Umbilical cord (tissue), 2 donors: ENCODE measurements around the gene ACKR4. TPM values are rescaled to one million over a fixed set of nuclear protein-coding genes. Genes with fewer than 3 reads are reported as not detected.
"Not testable (repeated sequence)": the region's sequence is repeated elsewhere in the genome, so short reads cannot be mapped to it uniquely, and the experiment has no call there.

ENCODE experiments used
- DNase-seq: peaks from one replicate; pipeline ENCODE4 v3.0.0-alpha.2; 2015; ENCODE audit warnings: low spot score
- total RNA-seq: library from RNA; depleted of rRNA; stranded (reverse); fragments of >200 nt; gene quantifications from one replicate; pipeline ENCODE4 v1.2.3, GENCODE V29; 2014; ENCODE audit warnings: low replicate concordance; ENCODE audit not compliant: insufficient read depth

ACKR4 gene
- total RNA-seq, 1 donor from 2014 or later = 2.6 TPM

GRCh38 chr3:132594498-132594897, 2.6 kb upstream of the ACKR4 start:
- DNase-seq = no peak

GRCh38 chr3:132595014-132595413, 2.1 kb upstream of the ACKR4 start:
- peak; percentile 12 for DNase-seq

DNA sequence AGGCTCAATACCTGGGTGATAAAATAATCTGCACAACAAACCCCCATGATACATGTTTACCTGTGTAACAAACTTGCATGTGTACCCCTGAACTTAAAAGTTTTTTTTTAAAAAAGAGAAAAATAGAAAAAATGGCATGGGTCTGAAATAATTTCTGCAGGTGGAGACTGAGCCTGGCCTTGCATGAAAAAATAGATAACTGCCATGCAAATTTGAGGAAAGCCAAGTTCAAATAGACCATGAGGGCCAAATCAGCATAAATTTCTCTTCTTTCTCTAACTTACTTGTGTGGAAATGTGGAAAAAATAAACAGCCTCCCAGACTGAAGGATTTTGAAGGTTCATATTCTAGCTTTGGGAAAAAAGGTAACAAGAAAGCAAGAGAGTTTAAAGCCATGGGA, 744 bp upstream of the ACKR4 start:
- no peak for DNase-seq

- DNase-seq = no peak
Observed at GRCh38 chr3:132597660-132598059, 590 bp downstream of the ACKR4 start.

GRCh38 chr3:132598181-132598580, 1.1 kb downstream of the ACKR4 start:
- no peak for DNase-seq

- DNase-seq = peak; percentile 29
Observed at GRCh38 chr3:132600614-132601013, 3.5 kb downstream of the ACKR4 start.

GRCh38 chr3:132605374-132605792, 8.3 kb downstream of the ACKR4 start:
- no peak for DNase-seq

DNA sequence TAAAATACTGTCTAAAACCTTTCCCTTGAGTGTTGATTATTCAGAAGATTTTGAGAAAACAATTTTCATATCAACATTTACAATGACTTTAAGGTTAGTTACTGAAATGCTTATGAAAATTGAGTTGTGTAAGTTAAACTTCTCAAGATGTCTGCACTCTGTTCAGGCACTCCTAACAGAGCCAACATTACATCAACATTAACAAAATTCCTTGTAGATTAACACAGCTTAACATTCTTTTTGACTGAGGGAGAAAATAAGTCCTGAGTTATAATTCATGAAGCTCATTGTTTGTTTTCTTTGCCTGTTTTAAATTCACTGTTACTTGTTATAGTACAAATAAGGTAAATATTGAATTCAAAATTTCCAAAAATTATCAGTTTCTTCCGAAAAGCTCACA, 9.0 kb downstream of the ACKR4 start:
- no peak for DNase-seq

DNA sequence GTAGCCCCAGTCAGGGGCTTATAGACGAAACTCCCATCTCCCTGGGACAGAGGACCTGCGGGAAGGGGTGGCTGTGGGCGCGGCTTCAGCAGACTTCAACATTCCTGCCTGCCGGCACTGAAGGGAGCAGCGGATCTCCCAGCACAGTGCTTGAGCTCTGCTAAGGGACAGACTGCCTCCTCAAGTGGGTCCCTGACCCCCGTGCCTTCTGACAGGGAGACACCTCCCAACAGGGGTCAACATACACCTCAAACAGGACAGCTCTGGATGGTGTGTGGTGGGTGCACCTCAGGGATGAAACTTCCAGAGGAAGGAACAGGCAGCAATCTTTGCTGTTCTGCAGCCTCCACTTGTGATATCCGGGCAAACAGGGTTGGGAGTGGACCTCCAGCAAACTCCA, 9.6 kb downstream of the ACKR4 start:
- DNase-seq = not testable (repeated sequence)

DNA sequence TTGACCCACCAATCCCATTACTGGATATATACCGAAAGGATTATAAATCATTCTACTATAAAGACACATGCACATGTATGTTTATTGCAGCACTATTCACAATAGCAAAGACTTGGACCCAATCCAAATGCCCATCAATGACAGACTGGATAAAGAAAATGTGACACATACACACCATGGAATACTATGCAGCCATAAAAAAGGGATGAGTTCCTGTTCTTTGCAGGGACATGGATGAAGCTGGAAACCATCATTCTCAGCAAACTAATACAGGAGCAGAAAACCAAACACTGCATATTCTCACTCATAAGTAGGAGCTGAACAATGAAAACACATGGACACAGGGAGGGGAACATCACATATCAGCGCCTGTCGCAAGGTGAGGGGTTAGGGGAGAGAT, 18.2 kb downstream of the ACKR4 start:
- not testable (repeated sequence) for DNase-seq

- DNase-seq = no peak
Observed at GRCh38 chr3:132615881-132616280, 18.8 kb downstream of the ACKR4 start.

DNA sequence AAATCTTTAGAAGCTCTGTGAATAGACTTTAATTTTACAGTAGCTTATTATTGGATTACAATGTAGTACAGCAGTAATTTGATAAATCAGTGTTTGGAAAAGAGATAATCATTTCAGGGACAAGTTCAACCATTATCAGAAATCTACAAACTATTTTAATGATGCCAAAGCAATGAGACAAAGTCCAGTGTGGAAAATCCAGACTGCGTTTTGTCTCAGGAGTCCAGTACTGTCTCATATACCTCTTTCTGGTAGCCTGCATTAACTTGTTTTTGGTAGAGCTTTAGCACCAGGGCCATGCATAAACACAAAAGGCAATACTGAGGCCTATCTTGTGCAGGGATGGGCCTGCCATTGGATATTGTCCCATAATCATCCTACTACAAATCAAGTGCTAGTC, 19.7 kb downstream of the ACKR4 start:
- DNase-seq = no peak

GRCh38 chr3:132622148-132622547, 25.1 kb downstream of the ACKR4 start:
- no peak for DNase-seq

- DNase-seq = no peak
Observed at GRCh38 chr3:132622761-132623160, 25.7 kb downstream of the ACKR4 start.

DNA sequence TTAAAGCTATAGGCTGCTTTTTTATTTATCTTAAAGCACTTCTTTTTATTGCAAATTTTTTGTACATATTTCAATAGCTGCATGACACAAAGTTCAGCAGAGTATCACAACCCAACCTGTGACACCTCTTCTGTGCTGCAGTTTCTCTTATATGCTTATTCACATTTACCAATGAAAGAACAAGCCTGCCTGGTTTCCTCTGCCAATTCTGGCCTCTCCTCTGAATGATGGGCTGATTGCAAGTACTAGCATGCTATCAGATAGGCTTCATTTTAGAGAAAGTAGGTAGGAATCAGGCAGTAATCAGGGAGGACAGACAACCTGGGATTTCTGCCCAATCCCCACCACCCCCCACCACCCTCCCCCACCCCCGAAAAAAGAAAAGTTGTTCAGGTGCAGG, 26.6 kb downstream of the ACKR4 start:
- peak; percentile 18 for DNase-seq

- DNase-seq = no peak
Observed at GRCh38 chr3:132624790-132625189, 27.7 kb downstream of the ACKR4 start.

DNA sequence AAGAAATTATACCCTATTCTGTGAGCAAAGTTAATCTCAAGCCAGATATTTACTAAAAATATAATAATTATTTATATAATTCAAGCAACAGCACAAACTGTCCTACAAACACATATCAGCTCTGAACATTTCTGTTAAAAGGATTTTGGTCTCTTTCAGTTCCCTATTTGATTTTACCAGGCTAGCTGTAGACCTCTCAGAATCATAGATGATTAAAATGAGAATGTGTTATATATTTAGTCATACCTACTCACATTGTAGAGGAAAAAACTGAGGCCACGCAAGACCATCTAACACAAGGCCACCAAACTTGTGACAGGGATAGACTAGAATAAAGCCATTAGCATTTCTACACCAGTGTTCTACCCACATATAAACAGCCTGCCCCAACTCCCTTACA, 28.5 kb downstream of the ACKR4 start:
- no peak for DNase-seq

GRCh38 chr3:132626955-132627354, 29.9 kb downstream of the ACKR4 start:
- DNase-seq = no peak

DNA sequence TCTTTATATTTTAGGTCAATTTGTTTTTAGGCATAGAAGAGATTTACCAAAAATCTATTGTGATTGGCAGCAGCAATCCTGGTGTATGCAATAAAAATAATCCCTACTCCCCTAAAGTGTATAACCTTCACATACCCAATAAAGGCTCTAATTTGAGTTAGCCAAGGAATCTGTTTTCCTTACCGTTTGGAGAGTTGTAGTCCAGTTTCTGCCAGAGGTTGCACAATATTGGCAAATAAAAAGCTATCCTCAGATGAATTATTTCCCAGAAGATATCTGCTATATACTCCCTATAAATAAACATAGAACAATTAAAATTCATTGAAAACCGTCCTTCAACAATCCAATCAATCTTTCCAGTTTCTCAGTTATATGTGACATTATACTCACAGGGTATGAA, 31.1 kb downstream of the ACKR4 start:
- no peak for DNase-seq

DNA sequence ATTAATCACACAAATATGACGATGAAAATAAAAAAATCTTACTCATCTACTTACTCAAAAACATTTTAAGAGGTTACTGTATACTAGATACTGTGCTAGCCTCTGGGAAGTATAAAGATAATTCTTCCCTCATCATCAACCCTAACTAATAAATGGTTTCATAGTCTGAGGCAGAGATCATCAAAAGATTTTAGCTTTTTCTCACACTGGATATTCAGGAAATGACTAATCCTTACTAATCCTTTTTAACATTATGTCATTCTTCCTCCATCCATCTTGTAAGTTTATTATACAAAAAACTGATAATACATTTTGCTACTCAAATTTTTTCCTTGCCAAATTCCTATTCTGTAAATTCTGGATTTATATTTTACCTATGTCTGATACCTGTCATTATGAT, 32.9 kb downstream of the ACKR4 start:
- no peak for DNase-seq

GRCh38 chr3:132630612-132631011, 33.5 kb downstream of the ACKR4 start:
- no peak for DNase-seq

DNA sequence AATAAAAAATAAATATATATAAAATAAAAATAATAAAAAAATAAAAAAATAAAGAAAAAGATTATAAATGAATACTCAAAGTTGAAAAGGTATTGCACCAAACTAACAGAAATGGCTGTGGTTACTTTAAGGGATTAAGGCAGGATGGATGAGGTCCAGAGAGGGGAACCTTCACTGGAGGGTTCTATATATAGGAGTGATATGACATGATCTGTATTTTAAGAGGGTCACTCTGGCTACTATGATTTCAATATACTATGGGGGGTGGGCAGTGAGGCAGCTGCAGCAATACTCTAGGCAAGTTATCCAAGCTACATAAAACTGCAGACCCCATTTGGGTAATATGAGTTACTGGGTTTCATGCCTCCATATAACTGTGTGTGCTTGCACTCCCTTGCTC, 38.0 kb downstream of the ACKR4 start:
- DNase-seq = no peak

GRCh38 chr3:132637590-132637989, 40.5 kb downstream of the ACKR4 start:
- no peak for DNase-seq

- DNase-seq = no peak
Observed at GRCh38 chr3:132638706-132639105, 41.6 kb downstream of the ACKR4 start.

DNA sequence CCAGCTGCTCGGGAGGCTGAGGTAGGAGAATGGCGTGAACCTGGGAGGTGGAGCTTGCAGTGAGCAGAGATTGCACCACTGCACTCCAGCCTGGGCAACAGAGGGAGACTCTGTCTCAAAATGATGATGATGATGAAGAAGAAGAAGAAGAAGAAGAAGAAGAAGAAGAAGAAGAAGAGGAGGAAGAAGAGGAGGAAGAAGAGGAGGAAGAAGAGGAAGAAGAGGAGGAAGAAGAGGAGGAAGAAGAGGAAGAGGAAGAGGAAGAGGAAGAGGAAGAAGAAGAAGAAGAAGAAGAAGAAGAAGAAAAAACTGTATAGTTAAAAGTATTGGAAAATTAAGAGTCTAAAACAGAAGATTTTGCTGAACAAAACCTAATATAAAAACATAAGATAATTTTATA, 44.4 kb downstream of the ACKR4 start:
- not testable (repeated sequence) for DNase-seq
